Loucy (cell line): Measurements from ENCODE around the gene HSPG2.

Experiments
- EZH2phosphoT487 ChIP-seq: fragments of 200-600 bp; IDR thresholded peaks from 2 replicates; pipeline ENCODE4 v1.6.1; 2018; ENCODE audit warnings: antibody characterized with exemption, mild to moderate bottlenecking, moderate library complexity, borderline replicate concordance
- TF ChIP-seq, protein P1 (sequence below): fragments of 200-600 bp; sonication (generic); conservative IDR thresholded peaks from 2 replicates; pipeline ENCODE4 v1.5.1; 2014; ENCODE audit warnings: mild to moderate bottlenecking, antibody characterized with exemption, low read length

DNA sequence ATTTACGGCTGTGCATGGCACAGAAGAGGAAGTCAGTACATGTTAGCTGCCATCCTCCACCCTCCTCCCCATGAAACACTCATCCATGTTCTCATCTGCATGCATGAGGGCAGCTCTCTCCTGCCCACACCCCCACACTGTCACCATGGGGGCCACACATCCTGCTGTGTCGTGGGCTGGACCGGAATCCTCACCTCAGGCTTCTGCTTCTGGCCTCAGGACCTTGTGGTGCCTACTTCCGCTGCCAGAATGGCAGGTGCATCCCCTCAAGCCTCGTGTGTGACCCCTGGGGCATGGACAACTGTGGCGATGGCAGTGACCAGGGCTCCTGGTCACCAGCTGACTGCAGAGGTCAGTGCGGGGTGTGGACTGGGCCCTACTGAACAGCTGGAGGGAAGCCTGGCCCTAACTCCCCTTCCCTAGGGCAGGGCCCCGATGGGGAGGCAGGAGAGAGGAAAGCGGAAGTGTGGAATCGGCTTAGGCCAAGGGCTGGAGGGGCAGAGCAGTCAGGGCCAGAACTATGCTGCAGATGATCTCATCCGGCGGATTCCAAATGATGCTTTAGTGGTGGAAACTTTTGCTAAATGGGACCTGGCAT, 121.3 kb downstream of the HSPG2 start:
- TF ChIP-seq, protein P1, sequence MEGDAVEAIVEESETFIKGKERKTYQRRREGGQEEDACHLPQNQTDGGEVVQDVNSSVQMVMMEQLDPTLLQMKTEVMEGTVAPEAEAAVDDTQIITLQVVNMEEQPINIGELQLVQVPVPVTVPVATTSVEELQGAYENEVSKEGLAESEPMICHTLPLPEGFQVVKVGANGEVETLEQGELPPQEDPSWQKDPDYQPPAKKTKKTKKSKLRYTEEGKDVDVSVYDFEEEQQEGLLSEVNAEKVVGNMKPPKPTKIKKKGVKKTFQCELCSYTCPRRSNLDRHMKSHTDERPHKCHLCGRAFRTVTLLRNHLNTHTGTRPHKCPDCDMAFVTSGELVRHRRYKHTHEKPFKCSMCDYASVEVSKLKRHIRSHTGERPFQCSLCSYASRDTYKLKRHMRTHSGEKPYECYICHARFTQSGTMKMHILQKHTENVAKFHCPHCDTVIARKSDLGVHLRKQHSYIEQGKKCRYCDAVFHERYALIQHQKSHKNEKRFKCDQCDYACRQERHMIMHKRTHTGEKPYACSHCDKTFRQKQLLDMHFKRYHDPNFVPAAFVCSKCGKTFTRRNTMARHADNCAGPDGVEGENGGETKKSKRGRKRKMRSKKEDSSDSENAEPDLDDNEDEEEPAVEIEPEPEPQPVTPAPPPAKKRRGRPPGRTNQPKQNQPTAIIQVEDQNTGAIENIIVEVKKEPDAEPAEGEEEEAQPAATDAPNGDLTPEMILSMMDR = no peak
- no peak for TF ChIP-seq EZH2phosphoT487
